ENCODE results near the gene ANKRD33B.

The ANKRD33B gene

GRCh38 chr5:10579536-10580521, 16.0 kb downstream of the ANKRD33B start:
- no peak for DNase-seq (ENCODE audit: low read depth)

GRCh38 chr5:10580531-10581423, 16.9 kb downstream of the ANKRD33B start:
- no peak for DNase-seq (ENCODE audit: low read depth)

DNA sequence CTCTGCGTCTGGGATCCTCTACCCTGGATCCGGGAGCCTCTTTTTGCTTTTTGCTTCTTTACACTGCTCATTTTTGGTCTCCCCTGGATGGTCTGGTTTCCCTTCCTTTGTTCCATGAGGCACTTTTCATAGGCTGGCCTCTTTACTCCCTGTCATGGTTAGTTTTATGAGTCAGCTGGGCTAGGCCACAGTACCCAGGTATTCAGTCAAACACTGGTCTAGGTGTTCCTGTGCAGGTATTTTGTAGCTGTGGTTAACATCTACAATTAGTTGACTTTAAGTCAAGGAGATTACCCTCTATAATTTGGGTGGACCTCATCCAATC, 17.5 kb downstream of the ANKRD33B start:
- DNase-seq (ENCODE audit: low read depth) = no peak

- no peak for DNase-seq (ENCODE audit: low read depth)
Measured at GRCh38 chr5:10581867-10582511, 18.1 kb downstream of the ANKRD33B start.

DNA sequence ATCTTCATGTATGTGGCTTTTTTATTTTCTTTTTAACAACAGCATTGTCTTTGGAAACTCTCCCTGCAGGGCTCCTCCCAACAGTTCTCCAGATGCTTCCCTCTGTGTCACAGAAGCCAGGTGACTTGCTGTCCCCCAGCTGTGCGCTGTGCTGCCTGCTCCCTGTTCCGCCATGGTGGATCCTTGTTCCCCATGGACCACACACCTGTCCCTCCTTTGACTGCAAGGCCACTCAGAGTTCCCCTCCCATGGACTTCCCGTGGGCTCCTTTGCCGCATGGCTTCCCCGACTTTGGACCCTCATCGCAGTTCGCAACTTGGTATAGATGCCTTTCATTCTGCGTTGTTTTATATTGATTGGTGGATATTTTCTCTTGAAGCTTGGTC, 18.6 kb downstream of the ANKRD33B start:
- DNase-seq (ENCODE audit: low read depth) = no peak

DNA sequence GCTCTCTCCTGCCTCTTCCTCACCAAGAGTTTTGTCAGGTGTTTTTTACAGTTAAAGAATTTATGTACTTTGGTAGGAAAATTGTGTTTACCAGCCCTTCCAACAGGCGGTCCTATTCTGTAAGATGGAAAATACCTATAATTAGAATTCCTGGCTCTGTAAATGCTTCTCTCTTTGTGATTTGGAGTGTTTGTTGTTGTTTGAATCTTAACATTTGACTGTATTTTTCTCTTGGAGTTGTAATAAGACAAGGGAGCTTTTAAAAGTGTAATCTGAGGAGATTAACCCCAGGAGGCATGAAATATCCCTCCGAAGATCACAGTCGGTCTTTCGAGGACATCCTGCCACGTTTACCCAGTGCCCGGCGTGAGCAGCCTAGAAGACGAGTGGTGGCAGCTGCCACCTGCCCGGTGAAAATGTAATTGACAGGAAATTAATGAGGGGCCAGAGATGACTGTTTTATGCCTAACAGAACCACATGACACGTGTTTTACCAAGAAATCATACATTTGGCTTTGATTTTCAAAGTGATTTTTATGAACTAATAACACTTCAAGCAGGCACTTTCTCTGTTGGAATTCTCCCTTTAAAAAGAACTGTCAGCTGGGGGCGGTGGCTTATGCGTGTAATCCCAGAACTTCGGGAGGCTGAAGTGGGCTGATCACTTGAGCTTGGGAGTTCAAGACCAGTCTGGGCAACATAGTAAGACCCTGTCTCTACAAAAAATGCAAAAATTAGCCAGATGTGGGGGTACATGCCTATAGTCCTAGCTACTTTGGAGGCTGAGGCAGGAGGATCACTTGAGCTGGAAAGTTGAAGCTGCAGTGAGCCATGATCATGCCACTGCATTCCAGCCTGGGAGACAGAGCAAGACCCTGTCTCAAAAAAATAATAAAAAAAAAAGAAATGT, 20.0 kb downstream of the ANKRD33B start:
- DNase-seq (ENCODE audit: low read depth) = no peak

GRCh38 chr5:10584714-10585517, 21.0 kb downstream of the ANKRD33B start:
- DNase-seq (ENCODE audit: low read depth) = no peak

GRCh38 chr5:10585518-10585915, 21.6 kb downstream of the ANKRD33B start:
- no peak for DNase-seq (ENCODE audit: low read depth)

GRCh38 chr5:10586008-10586407, 22.1 kb downstream of the ANKRD33B start:
- no peak for DNase-seq (ENCODE audit: low read depth)

DNA sequence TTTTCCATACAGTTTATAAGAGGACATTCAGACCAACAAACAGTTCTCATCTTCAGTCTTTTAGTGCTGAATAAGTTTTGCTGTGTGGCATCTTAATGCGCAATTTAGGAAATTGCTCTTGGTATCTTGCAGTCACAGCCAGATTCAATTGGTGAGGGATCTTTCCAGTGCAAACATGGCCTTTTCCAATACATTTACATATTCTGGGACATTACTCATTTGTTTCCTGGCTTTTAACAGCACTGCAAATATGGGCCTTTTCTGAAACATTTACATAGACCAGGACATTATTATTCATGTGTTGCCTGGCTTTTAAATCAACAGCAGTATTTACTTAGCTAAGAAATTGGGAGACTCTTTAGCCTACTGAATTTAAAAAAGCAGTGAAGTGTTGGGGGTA, 22.7 kb downstream of the ANKRD33B start:
- DNase-seq (ENCODE audit: low read depth) = no peak

DNA sequence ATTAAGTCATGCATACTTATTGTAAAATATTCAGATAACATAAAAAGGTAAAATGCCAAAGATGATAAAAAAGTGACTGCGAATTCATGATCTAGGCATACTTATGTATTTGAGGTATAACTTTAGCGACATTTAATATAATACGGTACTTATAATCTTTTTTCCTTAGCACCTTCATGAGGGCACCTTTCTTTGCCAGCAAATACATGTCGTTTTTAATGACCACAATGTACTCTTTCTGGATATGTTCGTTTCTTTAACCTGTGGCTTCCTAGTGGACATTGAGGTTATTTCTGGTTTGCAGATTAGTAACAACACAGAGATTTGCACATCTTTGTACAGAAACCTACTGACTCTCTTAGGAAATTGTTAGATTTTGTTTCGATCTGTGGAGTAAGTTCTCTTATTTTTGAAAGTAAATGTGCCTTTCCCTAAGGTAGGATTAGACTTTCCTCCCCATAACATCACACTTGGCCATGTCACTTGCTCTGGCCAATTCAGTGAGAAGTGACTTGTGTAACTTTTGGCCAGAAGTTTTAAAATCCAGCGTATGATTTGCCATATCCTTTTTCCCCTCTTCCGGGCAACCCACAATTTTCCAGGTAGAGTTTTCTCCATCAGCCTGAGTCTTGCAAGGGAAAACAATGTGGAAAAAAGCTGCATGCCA, 24.4 kb downstream of the ANKRD33B start:
- no peak for DNase-seq (ENCODE audit: low read depth)

GRCh38 chr5:10588779-10589447, 25.0 kb downstream of the ANKRD33B start:
- DNase-seq (ENCODE audit: low read depth) = no peak

DNA sequence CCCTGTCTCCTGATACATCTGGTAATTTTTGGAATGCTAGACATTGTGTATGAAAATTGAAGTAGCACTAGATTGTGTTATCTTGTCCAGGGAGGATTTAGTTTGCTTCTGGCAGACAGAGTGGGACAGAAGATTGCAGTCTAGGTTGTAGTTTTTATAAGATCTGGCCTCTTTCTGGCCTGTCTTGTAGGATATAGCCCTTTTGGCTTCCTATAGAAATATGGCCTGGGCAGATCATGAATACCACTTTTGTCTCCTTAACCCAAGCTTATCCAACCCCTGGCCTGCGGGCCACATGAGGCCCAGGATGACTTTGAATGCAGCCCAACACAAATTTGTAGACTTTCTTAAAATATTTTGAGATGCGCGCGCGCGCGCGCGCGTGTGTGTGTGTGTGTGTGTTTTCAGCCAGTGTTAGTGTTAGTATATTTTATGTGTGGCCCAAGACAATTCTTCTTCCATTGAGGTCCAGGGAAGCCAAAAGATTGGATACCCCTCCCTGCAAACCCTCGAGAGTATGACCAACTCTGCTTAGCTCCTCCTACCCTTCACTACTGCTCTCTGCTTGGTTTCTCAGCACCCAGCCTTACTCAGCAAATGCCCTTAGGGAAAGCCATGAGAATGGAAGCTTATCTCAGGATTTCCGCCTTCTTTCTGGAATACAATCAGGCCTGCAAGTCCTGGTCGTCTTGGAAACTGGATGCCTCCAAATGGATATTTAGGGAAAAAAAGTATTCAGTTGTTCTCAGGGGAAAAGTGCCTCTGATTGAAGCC, 26.5 kb downstream of the ANKRD33B start:
- DNase-seq (ENCODE audit: low read depth) = peak; percentile 61

DNA sequence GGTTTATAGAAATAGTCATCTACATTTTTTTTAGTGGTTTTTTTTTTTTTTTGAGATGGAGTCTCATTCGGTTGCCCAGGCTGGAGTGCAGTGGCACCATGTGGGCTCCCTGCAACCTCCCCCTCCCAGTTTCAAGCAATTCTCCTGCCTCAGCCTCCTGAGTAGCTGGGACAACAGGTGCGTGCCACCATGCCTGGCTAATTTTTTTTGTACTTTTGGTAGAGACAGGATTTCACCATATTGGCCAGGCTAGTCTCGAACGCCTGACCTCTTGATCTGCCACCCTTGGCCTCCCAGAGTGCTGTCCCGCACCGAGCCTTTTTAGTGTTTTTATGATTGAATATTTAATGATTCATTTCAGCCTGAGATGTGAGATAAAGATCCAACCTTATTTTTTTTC, 27.3 kb downstream of the ANKRD33B start:
- no peak for DNase-seq (ENCODE audit: low read depth)

DNA sequence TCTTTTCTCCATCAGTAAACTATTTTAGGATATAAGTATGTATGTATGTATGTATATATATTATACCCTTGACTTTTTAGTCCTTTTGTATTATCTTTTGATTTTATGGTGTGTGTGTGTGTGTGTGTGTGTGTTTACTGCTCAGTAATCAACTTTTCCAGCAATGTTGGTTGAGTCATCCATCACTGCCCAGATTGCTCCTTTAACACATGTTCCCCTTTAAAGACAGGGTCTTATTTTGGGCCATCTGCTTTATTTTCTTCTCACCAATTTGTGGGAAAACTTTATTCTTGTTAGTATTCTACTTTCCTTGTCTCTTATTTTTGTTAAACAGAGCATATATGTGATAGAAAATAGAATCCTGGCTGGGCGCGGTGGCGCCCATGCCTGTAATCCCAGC, 28.1 kb downstream of the ANKRD33B start:
- no peak for DNase-seq (ENCODE audit: low read depth)

DNA sequence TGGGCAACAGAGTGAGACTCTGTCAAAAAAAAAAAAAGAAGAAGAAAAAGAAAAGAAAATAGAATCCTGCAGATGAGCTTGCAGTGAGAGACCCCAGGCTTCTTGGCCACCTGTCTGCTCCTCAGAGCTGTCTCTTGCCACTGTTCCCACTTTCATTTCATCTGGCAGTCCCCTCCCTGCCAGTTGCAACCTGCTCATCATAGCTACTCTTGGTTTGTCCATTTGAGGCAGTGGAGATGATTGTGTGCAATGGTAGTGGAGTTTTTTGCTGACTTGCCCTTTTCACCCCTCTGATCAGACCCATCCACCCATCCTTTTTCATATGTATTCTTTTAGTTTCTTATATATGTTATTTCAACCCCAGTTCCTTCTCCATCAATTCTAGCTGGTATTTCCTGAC, 28.7 kb downstream of the ANKRD33B start:
- no peak for DNase-seq (ENCODE audit: low read depth)

DNA sequence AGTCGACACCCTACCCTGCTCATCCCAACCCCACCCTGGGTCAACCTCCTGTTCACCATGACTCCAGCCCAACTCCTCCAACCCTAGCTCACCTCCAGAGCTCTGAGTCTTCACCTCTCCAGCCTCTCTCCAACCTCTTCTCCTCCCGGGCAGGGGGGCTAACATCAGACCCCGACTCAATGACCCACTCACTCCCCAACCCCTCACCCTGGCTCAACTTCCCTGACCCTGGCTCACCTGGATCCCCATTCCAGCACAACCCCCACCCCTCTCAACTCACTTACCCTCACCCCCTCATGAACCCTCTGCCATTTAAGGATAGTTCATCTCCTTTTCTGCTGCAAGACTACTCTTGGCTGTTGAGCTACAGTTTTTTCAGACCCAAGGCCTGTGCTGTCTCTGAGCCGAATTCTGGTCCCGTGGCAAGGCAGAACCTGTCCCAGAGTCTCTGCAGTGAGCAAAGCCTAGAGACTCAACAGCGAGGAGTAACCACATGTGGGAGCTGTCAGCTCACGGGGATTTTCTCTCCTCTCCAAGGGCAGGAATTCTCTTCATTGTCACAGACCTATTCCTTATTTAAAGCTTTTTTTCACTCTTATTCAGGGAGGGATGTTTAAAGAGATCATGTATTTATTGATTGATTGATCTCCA, 29.8 kb downstream of the ANKRD33B start:
- no peak for DNase-seq (ENCODE audit: low read depth)

- DNase-seq (ENCODE audit: low read depth) = no peak
Measured at GRCh38 chr5:10594591-10595210, 30.8 kb downstream of the ANKRD33B start.

Data from stromal cell of bone marrow (primary cell).